Stimulated activated naive CD4-positive, alpha-beta T cell treated with Interleukin-2 at 50 U/mL for 16 hours (primary cell): Measurements from ENCODE around the gene PSMG4.
A peak's percentile ranks its signal among the peaks of the same experiment; 100 is the strongest.

Source experiments
- DNase-seq: peaks from one replicate; lab custom pipeline; 2025; lab: John Stamatoyannopoulos, UW

The PSMG4 gene

GRCh38 chr6:3251462-3252314 is 7.1 kb upstream of the PSMG4 start:
- peak; percentile 70 for DNase-seq

GRCh38 chr6:3252369-3252768 is 6.4 kb upstream of the PSMG4 start:
- DNase-seq, result no peak

DNA sequence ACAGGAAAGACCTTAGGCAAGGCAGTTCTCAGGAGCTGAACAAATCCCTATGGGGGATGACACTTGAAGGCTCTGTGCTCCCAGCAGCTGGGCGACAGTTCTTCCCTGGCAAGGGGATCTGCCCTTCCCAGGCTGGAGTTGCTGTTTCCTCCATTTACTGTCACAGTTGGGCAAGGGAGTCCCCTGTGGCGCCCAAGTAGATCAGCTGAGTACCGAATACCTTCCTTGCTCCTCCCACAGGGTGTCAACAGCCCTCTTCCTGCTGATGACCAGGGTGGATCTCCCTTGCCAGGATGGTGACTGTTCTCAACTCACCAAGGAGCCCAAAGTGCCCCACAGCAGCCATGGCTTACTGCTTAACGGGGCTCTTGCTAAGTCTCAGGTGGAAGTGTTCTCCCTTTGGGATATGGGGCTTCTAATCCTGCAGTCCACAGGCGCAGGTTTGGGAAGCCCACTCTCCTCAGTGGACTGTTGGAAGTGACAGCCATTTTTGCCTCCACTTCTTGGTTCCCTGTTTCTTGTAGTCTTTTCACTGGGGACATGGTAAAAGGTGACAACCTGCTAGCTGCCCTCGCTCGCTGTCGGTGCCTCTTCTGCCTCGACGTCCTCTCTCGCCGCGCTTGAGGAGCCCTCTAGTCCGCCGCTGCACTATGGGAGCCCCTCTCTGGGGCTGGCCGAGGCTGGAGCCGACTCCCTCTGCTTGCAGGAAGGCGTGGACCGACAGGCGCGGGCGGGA is 5.7 kb upstream of the PSMG4 start:
- DNase-seq, result no peak

GRCh38 chr6:3253597-3253961 is 5.2 kb upstream of the PSMG4 start:
- DNase-seq, result no peak

DNA sequence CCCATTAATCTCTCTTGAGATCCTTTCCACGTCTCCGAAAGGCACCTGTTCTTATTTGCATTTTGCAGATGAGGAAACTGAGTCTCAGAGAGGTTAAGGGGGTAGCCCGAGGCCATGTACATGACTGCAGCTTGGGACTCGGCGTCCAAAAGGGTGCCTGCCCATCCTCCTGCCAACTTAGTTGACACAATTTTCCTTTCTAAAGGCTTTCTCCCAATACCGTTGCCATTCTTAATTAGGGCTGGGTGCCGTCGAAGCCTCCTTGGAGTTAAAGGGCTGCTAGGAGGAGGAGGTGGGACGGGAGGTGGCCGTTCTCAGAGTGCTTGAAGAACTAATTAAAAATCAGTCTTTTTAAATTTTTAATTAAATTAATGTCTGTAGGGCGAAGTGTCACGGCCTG is 546 bp upstream of the PSMG4 start:
- DNase-seq, result no peak

GRCh38 chr6:3259491-3259958 is 778 bp downstream of the PSMG4 start:
- peak; percentile 17 for DNase-seq

- DNase-seq, result no peak
Measured at GRCh38 chr6:3260296-3260695, 1.5 kb downstream of the PSMG4 start.

- no peak for DNase-seq
Measured at GRCh38 chr6:3260772-3261517, 2.2 kb downstream of the PSMG4 start.

DNA sequence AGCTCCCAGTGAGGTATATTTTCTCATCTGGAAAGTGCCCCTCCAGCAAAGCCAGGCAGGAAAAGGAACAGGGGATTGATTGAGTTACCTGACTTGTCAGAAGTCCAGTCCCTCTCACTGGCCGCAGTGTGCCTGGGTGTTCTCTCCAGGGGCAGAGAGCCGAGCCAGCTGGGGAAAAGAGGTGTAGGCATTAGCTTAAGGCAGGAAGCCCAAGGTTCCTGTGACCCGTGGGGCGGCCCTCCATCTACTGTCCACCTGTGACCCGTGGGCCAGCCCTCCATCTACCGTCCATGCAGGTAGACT is 2.7 kb downstream of the PSMG4 start:
- DNase-seq, result no peak

DNA sequence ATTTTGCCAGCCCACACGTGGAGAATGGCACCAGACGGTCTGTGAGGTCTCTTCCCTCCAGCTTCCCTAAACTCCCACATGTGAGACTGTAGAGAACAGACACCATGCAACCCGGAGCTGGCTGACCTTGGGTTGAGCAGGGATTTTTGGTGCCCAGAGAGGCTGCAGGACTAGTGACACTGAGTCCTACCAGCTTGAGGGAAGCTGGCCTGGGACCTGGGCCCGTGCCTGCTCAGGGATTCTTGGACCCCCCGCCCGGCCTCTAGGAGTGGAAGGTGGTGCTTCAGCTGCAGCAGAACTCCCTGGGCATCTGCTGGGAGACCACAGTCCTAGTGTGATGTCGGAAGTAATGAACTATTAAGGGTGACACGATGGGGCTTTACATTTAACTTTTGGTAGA is 3.2 kb downstream of the PSMG4 start:
- no peak for DNase-seq

GRCh38 chr6:3263096-3263495 is 4.3 kb downstream of the PSMG4 start:
- no peak for DNase-seq

DNA sequence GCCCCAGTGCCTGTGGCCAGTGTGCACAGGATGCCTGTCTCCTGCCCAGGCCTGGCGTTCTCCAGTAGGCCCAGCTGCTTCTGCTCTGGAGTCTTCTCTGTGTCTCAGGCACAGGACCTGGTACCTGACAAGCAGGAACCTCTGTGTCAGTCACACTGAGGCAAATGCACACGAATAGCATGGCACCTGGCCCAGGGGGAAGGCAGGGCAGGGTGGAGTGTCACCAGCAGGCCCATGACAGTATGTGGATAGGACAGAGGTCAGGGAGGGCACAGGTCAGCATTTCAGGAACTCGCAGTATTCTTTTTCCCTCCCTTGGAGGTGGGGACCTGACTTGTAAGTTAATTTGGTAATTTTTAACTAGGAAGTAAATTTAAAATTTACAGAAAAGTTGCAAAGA is 5.6 kb downstream of the PSMG4 start:
- DNase-seq, result no peak

DNA sequence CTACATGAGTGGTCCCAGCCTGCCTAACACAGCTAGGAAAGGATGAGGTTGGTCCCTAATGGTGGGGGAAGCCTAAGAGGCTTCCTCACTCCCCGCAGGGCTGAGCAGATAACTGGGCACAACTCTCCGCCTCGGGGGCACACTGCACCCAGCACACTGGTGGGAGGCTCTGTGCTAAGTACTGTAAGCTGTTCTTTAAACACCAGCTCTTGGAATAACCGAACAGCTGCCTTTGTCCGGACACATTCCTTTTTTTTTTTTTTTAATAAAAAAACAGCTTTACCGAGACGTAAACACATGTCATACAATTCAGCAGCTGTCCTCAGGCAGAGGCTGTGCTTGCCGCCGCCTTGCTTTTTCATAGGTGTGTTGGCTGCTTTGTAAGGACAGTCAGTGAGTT is 6.9 kb downstream of the PSMG4 start:
- no peak for DNase-seq

GRCh38 chr6:3266170-3266569 is 7.4 kb downstream of the PSMG4 start:
- DNase-seq, result no peak

- DNase-seq, result no peak
Measured at GRCh38 chr6:3267162-3267561, 8.4 kb downstream of the PSMG4 start.

GRCh38 chr6:3268680-3269079 is 9.9 kb downstream of the PSMG4 start:
- DNase-seq, result no peak

GRCh38 chr6:3269281-3269975 is 10.7 kb downstream of the PSMG4 start:
- DNase-seq, result peak; percentile 30

GRCh38 chr6:3270258-3270657 is 11.5 kb downstream of the PSMG4 start:
- DNase-seq, result no peak

DNA sequence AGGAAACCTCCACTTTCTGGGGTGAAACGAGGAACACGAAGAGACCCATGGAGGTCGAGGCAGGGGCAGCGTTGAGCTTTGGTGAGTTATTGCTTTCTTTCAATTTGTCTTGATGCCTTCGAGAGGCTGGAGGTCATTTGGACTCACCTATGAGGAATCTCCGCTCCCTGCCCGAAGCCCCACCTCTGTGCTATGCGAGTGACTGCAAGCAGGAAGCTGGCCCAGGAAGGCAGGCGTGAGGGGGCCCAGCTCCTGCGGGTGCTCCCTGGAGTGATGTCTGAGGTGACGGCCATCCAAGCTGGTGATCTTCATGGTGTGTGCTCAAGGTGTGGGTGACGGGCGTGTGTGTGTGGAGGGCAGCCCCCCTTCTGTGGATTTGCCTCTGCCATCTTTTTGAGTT is 13.0 kb downstream of the PSMG4 start:
- no peak for DNase-seq

- DNase-seq, result no peak
Measured at GRCh38 chr6:3272911-3273547, 14.3 kb downstream of the PSMG4 start.

DNA sequence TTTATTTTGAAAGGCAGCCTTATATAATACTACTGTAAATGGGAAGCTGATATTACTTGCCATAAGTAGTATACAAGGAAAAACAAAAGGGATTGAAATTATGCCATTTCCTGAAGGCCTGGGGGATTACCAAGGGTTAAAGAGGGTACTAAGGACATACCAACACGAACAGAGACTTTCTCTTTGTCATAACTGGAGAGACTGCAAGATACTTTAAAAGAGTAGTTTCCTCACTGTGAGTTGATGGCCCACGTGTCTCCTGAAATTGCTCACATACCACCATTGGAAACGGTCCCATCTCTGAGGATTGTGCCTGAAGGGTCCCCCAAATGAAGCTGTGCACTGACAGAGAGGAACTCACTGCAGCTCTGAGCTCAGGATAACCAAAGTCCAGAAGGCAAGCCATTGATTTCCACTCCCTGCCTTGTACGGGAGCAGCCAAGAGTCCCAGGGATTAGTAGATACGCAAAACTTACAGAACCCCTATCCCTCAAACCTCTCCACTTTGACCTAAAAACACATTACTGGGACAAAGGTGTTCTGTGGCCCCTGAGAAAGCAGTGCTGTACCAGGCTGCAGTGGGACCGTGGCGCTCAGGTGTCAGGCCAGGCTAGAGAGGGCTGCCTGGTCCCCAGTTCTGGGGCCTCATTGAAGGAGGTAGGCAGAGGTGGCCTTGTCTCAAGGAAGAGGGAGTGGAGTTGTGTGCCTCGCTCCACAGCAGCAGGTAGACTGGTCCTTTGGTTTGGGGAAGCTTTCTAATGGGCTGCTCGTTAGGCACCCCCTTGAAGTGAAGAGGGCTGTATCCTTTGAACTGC is 15.2 kb downstream of the PSMG4 start:
- no peak for DNase-seq
